ENCODE data around the gene NDUFS1.

GRCh38 chr2:206189691-206190090 is 30.4 kb upstream of the NDUFS1 start:
- no peak for TF ChIP-seq CTCF (IDR thresholded peaks at IDR 0.05)
- TF ChIP-seq POLR2A (IDR thresholded peaks at IDR 0.05) = no peak

Data from thyroid gland (tissue), 4 donors.